HEK293 (cell line): Measurements from ENCODE around the gene CRTC2.

Source experiments
- ZNF174 ChIP-seq: fragments of 450-650 bp; formaldehyde crosslinking; IDR thresholded peaks from 2 replicates; pipeline ENCODE4 v1.5.0; 2017; ENCODE audit warnings: missing biosample characterization, mild to moderate bottlenecking, missing genetic modification characterization
- ZSCAN30 ChIP-seq: fragments of 450-650 bp; IDR thresholded peaks from 2 replicates; pipeline ENCODE4 v1.5.1; 2018; ENCODE audit warnings: missing biosample characterization, mild to moderate bottlenecking, missing genetic modification characterization, moderate library complexity
- TF ChIP-seq, protein P1 (sequence below): fragments of 450-650 bp; formaldehyde crosslinking; IDR thresholded peaks from 2 replicates; pipeline ENCODE4 v1.5.1; 2017; ENCODE audit warnings: missing biosample characterization, missing genetic modification characterization

DNA sequence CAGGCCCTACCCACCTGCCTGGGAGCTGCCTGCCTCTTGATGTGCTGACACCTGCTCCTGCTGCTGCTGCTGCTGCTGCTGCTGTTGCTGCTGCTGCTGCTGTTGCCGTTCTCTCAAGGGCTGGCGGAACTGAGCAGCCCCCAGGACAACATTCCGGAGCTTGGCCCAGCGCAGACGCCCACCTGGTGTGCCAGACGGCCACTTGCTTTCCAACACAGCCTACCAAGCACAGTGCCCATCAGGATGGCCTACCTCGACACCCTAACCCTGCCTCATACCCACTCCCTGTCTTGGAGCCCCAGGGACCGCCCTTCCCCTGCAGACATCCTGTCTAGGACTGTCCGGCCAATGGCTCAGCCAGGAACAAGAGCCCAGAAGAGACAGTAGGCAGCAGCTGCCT is 23.7 kb downstream of the CRTC2 start:
- TF ChIP-seq, protein P1, sequence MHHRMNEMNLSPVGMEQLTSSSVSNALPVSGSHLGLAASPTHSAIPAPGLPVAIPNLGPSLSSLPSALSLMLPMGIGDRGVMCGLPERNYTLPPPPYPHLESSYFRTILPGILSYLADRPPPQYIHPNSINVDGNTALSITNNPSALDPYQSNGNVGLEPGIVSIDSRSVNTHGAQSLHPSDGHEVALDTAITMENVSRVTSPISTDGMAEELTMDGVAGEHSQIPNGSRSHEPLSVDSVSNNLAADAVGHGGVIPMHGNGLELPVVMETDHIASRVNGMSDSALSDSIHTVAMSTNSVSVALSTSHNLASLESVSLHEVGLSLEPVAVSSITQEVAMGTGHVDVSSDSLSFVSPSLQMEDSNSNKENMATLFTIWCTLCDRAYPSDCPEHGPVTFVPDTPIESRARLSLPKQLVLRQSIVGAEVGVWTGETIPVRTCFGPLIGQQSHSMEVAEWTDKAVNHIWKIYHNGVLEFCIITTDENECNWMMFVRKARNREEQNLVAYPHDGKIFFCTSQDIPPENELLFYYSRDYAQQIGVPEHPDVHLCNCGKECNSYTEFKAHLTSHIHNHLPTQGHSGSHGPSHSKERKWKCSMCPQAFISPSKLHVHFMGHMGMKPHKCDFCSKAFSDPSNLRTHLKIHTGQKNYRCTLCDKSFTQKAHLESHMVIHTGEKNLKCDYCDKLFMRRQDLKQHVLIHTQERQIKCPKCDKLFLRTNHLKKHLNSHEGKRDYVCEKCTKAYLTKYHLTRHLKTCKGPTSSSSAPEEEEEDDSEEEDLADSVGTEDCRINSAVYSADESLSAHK (tag by site-specific recombination): no peak
- TF ChIP-seq ZNF174 (tag by site-specific recombination): no peak
- TF ChIP-seq ZSCAN30 (tag by site-specific recombination): no peak
